ENCODE results near the gene INS.

- TF ChIP-seq CTCF (IDR thresholded peaks at IDR 0.05; ENCODE audit: insufficient read depth, low read length), result no peak
- no peak for TF ChIP-seq GABPA (IDR thresholded peaks at IDR 0.05; ENCODE audit: low read depth)
- no peak for TF ChIP-seq REST (IDR thresholded peaks at IDR 0.05; ENCODE audit: insufficient replicate concordance, low read depth)
- TF ChIP-seq SPI1 (IDR thresholded peaks at IDR 0.05; ENCODE audit: borderline replicate concordance, low read depth), result no peak
- TF ChIP-seq POLR2AphosphoS5 (IDR thresholded peaks at IDR 0.05; ENCODE audit: low read depth), result no peak
These were observed 42.3 kb downstream of the INS start for GRCh38 chr11:2118677-2119076.
